ENCODE results near the gene VSIR.

The VSIR gene

DNA sequence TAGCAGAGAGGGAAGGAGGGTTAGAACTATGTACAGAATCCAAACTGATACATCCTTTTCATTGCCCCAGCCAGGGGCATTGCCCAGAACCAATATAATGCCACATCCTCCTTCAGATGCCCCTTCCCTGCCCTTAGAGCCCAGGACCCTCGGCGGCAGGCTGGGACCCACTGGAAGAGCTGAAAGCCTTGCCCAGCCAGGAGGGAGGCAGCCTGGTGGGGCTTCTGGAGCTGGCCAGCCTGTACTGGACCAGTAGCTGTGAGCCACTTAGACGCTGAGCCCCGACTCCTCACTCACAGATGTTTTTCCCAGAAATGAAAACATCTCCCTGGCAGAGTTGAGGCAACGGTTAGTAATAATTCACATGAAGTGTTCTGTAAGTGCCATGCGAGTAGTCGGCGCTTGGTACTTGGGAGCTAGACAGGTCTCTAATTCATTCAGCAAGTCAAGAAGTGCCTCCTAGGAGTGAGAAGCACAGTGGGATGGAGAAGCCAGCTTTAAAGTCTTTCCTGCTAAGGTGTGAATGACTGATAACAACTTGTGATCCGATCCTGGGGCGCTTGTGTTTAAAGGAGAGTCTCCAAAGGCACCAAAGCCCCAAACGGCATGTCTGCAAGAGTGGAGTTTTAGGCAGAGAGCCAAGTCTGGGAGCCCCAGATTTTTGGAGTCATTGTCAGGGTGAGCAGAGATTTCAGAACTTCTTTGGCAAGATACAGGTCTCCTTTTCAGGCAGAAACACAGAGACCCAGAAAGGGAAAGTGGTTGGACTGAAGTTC, 9.8 kb downstream of the VSIR start:
- DNase-seq (ENCODE audit: low read depth, low spot score), result no peak

DNA sequence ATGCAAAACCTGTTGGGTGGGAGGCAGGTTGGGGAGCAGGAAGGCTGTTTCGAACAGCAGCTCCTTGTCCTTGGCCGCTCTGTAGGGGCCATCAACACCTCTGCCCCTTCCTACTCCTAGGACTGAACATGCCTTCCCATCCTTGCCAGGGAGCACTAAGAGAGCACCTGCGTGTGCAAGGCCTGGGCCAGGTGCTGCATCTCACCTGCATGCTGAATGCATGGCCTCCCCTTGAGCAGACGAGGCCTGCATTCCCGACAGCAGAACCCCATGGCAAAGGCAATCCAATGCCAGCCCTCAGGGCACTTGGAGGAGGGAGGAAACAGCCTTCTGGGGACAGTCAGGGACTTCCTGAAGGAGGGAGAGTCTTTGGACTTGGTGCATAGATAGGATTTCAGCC, 11.0 kb downstream of the VSIR start:
- no peak for DNase-seq (ENCODE audit: low read depth, low spot score)

DNA sequence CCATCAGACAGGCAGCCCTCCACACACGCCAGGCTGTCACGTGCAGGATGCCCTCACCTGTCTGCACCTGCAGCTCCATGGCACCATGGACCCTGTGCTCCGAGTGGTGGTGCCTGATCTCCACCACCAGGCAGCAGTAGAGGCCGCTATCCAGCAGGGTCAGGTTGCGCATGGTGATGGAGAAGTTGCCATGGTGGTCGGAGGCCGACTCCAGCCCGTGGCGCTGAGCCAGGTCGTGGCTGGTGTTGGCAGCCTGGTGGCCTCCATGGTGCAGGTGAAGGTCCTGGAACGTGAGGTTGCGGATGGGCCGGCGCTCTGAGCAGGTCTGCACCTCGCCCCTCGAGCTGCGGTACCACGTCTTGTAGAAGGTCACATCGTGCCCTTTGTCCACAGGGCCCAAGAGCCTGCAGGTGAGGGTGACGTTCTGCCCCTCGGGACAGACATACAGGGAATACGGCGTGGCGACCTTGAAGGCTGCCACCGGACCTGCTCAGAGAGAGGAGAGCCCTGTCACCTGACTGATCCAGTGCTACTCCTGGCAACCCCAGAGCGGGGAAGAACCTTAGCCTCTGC, 11.7 kb downstream of the VSIR start:
- DNase-seq (ENCODE audit: low read depth, low spot score), result no peak

DNA sequence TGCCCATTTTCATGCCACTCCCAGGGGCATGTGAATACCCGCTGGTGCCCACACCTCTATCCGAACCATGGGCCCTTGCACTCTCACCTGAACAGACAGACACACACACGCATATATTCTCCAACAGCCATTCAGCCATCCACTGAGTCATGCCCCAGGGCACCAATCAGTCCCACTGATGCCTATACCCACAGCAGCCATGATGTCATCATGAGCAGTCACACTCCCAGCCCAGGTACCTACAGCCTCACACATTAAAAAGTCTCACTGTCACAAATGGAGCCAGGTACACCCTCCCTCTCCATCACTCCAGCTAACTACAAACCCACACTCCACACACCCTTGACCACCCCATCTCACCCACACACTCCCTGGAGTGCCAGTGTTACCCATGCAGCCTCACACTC, 12.2 kb downstream of the VSIR start:
- no peak for DNase-seq (ENCODE audit: low read depth, low spot score)

DNA sequence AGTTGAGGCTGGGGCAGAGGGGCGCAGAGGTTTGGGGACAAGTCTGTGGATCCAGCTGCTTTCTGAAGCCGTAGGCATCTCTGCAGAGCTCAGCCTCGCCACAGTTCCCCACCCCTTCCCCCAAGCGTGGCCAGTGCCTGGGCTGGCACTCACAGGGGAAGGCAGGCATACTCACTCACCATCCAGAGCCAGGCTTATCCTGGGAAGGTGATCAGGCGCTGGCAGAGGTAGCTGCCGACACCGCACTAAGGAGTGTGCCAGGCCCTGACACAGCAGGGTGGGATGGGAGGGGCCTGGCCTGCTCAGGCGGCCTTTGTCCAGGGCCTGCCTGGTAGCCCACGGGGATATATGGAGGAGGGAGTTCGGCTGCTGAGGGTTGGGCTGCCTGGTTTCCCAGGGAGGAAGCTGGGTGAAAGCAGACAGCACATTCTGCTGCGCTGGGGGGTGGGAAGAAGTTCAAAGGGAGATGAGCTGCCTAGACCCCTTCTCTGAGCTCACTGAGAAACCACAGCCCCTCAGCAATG, 15.9 kb downstream of the VSIR start:
- no peak for DNase-seq (ENCODE audit: low read depth, low spot score)

DNA sequence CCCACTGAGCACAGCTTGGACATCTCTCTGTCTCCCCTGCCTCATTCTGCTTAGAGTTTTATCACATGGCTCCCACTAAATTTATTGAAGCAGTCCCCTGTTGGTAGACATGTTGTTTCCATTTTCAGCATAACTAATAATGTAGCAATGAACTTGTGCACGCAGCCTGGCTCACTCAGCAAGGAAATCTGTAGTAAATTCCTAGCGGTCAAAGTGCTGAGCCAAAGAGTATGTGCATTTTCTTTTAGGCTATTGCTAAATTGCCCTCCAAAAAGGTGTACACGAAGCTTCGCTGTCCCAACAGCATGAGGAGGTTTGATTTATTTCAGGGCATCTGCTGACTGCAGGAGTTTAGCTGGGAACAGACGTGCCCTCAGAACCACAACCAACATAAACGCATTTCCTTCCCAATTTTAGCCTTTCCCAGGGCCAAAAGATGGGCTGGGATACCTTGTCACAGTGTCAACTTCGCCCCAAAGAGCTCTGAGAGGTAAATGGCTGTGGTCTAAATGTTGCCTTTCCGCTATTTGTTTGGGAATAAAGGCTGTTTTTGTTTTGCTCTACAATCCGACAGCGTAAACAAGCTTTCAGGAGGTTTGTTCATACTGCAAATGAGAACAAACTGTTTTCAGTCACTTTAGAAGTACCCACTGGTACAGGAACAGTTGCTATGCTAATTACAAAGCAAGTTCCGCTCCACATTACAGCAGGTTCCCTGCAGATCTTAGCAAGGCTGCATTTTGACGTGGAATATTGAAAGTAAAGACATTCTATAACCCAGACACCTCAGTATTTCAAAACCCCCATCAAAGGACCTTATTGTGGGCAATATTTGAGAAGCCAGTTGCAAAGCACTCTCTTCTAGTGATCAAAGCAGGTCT, 16.8 kb downstream of the VSIR start:
- DNase-seq (ENCODE audit: low read depth, low spot score), result no peak

DNA sequence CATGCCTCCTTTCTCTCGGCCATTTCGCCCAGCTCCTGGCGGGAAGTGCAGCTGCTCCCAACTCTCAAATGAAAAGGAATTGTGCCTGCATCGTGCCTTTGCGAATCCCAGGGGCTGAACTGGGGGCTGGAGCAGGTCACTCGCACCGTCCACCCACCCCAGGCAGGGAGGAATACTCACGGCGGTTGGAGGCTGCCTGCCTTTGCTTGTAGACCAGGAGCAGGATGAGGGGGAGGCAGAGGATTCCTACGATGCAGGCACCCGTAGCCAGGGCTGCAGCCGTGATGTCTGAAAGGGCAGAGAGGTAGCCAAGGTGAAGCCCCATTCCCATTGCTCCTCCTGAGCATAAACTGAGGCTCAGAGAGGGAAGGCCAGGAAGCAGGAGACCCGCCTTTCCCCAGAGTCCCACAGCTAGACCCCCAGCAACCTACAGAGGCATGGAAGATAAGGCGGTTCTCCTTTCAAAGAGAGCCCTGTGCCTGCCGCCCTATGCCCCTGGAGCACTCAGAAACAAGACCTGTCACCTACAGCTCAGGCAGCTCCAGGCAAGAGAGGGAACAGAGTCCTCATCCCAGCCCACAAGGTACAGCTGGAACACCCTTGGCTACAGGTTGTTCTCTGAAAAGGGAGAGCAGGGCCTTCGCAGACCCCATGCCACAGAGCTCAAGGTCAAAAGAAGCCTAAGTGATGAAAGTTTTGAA, 18.0 kb downstream of the VSIR start:
- DNase-seq (ENCODE audit: low read depth, low spot score), result no peak

DNA sequence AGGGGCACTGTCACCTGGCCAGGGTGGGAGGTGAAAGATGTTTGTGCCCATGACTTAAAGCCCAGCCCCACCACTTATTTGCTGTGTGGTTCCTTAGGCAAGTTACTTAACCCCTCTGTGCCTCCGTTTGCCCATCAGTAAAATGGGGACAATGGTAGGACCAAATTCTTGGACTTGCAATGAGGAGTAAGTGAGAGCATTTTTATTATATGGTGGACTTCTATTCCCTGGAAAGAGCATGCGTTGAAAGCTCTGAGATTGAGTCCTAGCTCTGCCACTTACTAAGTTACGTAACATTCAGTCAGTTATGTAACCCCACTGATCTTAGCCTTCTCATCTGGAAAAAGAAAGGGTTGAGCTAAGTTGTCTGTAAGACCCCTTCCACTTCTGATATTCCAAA, 18.8 kb downstream of the VSIR start:
- DNase-seq (ENCODE audit: low read depth, low spot score), result no peak

DNA sequence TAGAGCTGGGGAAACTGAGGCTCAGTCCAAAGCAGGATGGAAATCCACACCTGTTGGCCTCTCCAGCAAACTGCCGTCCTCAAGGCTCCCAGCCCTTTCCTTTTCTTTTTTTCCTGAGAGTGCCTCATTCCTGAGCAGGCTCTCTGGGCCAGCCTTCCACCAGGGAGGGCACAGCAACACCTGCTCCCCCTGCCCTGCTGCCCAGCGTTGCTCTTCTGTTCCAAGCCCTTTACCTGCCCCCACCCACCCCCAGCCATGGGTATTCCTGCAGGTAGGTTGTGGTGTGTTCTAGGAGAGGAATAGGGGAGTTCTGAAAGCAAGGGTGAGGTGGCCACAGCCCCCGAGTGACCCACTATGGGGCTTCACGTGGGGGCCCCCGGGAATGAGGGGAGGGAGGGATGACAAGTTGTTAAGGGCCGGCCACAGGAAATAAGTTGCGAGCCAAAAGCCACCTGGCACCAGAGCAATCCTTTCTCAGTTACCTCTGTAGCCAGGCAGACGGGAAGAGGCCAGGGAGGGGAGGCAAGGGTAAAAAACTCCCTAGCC, 19.3 kb downstream of the VSIR start:
- DNase-seq (ENCODE audit: low read depth, low spot score), result no peak

DNA sequence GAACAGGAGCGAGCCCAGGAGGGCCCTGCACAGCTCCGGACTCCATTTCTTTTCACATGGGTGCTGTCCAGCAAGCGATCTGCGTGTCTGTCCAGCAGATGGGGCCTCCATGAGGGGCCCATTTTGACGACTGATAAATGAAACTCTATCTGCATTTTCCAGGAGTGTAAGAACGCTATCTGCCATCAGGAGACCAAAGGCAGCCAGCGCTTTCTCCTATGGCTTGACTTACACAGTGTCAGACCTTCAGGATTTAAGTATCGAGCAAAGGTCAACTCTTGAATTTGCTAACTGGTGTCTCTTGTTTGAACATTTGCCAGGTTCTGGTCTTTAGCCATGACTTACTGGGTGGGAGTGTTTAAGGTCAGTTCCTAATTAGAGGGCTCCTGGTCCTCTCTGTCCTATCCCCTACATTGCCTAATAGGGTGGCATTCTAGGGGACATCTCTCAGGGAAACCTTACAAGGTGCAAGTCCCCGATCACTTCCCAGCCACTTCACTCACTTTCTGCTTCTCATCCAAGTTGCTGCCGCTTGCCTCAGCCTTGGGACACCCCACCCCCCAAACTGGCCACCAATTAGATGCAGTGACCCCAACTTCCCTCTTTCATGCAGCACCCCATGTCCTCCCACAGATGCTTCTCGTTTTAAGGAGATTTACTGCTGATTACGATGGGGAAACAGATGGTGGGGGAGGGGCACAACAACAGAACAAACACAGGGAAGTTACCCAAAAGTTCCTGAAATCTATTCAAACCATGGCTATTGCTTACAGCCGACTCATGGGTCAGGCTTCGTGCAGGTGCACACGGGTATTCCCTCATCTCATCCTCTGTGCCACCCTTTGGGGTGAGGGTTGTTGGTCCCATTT, 20.0 kb downstream of the VSIR start:
- DNase-seq (ENCODE audit: low read depth, low spot score), result no peak

DNA sequence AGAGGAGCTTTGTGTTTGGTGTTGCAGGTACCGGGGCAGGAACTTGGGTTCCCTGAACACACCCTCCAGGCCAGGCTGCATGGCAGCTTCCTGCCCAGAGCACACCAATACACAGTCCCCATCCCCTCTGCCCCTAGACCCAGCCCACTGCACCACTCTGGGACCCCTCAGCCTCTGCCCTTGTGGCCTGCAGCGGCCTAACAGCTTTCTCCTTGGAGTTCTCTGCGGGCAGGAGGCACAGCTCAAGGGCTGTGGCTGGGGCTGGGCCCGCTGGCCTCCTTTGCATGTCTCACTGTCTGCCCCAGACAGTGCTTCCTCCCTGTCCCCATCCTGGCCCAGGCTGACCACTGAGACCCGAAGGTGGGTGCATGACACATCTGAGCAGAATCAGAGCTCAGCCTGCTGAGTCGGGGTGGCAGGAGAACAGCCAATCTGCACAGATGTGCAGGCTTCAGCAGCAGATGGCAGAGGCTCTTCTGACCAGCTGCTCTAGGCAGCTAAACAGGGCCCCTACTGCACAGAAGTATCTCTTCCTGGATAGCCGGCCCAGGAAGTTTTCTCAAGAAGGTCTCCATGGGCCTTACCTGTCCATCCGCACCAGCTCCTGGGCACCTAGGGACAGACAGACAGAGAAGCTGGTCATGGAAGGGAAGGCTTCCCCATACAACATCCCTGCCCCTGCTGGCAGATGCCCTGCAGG, 20.8 kb downstream of the VSIR start:
- DNase-seq (ENCODE audit: low read depth, low spot score), result no peak

DNA sequence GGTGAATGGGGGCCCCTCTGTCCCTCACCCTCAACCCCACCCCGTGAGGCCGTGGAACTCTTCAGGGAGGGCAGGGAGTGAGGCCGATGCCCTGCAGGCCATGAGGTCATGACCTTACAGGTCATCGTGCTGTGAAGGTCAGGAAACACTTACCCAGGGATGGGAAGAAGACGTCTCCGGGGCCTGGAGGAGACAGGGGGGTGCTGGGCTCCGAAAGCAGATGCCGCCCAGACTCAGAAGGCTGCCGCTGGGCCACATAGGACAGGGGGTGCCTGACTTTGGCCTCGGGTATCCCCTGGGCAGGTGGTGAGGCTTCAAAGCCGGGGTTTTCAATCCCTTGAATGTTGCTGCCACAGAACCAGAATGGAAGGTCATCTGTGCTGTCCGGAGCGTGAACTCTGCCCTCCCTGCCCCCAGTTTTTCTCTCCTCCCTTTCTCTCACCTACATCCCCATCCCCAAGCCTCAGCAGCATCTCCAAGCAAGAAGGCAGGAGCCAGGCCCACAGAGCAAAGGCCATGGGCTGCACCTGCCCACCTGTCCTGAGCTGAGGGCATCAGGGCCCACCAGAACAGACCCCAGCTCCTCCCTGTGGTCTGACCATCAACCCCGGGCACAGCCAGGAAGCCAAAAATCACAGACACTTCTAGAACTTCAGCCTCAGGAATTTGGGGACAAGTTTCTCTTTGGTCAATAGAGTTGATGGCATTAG, 21.6 kb downstream of the VSIR start:
- no peak for DNase-seq (ENCODE audit: low read depth, low spot score)

DNA sequence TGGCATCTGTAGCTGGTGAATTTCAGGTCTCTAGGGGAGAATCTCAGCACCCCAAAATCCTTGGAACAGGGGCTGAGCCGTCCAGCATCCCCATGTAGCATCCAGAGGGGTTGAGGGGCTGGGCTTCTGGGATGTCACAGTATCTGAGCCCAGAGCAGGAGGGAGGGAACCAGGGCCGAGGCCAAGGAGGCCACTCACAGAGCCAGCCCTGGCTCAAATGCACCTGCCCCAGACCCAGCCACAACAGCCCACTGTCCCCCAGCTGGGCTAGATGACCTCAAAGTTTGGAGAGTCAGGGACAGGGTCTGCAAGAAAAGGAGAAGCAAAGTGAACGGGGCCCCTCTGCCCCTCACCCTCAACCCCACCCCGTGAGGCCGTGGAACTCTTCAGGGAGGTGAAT, 22.3 kb downstream of the VSIR start:
- no peak for DNase-seq (ENCODE audit: low read depth, low spot score)

DNA sequence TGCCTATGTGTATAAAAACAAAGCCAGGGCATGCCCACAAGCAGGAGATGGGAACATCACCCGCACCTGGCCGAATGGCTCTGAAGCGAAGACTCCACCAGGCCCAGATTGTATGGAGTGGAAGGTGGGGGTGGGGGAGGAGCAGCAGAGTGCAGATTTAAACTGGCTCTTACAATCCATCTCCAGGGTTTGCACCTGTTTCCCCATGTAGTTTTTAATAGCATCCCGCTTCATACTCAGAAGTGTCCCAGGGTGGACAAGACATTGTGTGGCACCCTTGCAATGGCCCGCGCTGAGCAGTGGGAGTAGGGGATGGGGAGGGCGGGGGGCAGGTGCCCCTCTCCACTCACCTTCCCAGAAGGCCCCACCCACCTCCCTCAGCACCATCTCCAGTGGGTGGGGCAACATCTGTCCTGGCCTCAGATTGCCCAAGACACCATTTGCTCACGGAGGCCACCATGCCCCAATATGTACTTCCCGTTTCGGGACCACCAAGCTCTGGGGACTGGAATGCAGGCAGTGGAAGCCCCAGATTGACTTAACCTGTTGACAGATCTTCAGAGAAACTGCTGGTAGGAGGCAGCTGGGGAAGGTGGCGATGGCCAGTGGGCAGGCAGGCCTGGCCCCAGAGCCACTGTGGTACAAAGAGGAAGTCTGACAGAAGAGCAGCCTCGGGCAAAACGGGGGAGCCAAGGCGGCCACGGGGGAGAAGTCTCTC, 23.0 kb downstream of the VSIR start:
- no peak for DNase-seq (ENCODE audit: low read depth, low spot score)

DNA sequence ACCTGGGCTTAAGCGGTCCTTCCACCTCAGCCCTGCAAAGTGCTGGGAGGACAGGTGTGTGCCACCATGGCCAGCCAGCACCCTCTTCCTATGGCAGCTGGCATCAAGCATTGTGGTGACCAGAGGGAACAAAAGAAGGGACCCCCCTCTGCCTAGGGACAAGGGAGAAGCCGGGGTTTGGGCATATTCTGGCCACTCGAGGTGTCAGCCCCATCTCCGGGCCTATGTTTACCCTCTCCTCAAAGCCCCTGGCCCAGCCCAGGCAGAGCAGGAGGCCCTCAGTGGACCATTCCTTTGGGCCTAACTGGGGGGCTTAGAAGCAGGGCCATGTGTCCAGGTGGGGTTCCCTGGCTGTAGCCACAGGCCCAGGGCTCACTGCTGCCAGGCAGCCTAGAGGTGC, 23.9 kb downstream of the VSIR start:
- DNase-seq (ENCODE audit: low read depth, low spot score), result no peak

DNA sequence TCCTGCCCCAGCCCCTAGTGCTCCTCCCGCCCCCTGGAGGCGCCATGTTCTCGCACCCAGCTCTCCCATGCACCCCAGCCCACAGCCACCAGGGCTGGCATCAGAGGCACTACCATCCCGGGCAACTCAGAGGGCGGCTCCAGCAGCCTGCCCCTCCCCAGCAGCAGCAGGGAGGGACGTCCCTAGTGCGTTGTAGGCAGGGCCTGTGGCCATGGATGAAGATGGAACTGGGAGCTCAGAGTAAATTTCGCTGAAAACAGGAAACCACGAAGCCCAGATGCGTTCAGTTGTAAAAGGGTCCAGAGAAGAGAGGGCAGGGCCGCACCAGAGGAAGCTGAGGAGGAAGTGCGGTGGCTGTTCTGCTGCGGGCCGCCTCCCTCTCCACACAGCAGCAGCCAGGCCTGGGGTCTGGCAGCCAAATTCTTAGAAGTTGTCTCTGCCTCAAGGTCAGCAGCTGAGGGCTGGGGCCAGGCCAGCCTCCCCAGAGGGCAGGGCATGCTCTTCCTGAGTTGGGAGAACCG, 24.6 kb downstream of the VSIR start:
- DNase-seq (ENCODE audit: low read depth, low spot score), result no peak

DNA sequence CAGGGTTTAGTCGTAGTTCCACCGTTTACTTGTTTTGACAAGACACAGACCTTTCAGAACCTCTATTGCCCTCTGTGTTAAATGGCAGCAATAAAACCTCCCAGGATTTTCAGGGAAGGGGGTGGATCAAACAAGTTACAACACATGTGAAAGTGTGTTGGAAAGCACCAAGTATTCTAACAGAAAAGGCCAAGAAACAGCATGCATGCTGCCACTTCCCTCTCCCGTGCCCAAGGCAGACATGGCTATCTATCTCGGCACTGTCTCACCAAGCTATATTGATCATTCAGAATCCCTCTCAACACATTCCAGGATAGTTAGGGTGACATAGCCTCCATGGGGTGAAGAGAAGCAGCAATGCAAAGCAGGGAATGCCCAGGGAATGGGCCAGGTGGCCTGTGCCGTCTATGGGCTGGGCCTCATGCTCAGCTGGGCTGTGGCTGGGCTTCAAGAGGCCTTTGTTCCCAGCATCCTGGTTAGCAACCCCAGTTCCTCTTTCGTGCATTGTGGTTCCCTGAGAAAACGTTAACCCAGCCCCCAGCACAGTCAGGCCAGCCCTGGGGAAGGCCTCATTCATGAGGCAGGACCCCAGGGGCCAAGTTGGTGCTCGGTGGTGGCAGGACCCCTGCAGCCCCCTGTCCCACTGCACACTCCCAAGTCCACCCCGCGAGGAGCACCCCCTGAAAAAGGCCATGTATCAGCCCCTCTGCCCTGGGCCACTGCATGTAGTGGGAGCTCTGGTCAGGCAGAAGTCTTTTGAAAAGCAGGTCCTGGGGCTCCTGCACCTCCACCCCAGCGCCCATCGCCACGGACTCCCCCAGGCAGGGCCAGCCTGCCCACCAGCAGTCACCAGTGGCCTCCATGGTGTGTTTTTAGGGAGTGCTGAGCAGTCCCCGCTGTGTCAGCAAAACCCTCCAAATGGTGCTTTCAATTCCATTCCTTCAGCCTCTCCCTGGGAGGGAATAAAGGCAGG, 25.5 kb downstream of the VSIR start:
- no peak for DNase-seq (ENCODE audit: low read depth, low spot score)
